Stromal cell of bone marrow (primary cell): ENCODE results near the gene ARHGEF10L.
"Not testable (repeated sequence)": the region's sequence is repeated elsewhere in the genome, so short reads cannot be mapped to it uniquely, and the experiment has no call there.

Experiments
- DNase-seq: peaks from one replicate; pipeline ENCODE4 v3.0.0-alpha.2; 2012; ENCODE audit warnings: low read depth

ARHGEF10L gene, protein sequence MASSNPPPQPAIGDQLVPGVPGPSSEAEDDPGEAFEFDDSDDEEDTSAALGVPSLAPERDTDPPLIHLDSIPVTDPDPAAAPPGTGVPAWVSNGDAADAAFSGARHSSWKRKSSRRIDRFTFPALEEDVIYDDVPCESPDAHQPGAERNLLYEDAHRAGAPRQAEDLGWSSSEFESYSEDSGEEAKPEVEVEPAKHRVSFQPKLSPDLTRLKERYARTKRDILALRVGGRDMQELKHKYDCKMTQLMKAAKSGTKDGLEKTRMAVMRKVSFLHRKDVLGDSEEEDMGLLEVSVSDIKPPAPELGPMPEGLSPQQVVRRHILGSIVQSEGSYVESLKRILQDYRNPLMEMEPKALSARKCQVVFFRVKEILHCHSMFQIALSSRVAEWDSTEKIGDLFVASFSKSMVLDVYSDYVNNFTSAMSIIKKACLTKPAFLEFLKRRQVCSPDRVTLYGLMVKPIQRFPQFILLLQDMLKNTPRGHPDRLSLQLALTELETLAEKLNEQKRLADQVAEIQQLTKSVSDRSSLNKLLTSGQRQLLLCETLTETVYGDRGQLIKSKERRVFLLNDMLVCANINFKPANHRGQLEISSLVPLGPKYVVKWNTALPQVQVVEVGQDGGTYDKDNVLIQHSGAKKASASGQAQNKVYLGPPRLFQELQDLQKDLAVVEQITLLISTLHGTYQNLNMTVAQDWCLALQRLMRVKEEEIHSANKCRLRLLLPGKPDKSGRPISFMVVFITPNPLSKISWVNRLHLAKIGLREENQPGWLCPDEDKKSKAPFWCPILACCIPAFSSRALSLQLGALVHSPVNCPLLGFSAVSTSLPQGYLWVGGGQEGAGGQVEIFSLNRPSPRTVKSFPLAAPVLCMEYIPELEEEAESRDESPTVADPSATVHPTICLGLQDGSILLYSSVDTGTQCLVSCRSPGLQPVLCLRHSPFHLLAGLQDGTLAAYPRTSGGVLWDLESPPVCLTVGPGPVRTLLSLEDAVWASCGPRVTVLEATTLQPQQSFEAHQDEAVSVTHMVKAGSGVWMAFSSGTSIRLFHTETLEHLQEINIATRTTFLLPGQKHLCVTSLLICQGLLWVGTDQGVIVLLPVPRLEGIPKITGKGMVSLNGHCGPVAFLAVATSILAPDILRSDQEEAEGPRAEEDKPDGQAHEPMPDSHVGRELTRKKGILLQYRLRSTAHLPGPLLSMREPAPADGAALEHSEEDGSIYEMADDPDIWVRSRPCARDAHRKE (N-terminal part only)

GRCh38 chr1:17539477-17540254 is at the start of gene ARHGEF10L:
Gene ARHGEF10L (plus strand): TSS chr1:17539698. CDS start chr1:17580596, 40,898 bp downstream.
- DNase-seq, result no peak

DNA sequence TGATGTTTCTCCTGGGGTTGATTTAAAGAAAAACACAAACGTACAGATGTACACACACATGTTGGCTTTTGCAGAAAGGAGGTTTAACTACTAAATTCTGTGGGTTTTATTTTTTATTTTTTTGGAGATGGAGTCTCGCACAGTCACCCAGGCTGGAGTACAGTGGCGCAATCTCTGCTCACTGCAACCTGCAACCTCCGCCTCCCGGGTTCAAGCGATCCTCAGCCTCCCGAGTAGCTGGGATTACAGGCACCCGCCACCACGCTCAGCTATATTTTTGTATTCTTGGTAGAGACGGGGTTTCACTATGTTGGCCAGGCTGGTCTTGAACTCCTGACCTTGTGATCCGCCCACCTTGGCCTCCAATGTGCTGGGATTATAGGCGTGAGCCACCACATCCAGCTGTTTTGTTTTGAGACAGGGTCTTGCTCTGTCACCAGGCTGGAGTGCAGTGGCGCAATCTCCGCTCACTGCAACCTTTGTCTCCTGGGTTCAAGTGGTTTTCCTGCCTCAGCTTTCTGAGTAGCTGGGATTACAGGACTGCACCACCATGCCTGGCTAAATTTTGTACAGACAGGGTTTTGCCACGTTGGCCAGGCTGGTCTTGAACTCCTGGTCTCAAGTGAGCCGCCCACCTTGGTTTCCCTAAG is 49.6 kb upstream of the ARHGEF10L start:
- DNase-seq, result not testable (repeated sequence)

DNA sequence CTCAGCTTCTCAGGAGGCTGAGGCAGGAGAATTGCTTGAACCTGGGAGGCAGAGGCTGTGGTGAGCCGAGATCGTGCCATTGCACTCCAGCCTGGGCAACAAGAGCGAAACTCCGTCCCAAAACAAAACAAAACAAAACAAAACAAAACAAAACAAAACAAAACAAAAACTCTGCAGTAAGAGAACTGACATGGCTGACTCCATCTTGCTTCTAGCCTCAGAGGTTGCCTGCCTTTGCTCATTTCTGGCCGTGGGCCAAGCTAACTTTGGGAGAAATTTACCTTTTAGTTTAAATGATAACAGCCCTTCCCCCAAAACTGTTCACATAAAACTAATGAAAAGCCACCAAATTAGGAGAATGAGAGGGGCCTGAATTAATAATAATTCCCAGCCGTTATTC is 48.8 kb upstream of the ARHGEF10L start:
- not testable (repeated sequence) for DNase-seq

GRCh38 chr1:17494114-17494729 is 45.3 kb upstream of the ARHGEF10L start:
- peak; percentile 36 for DNase-seq

DNA sequence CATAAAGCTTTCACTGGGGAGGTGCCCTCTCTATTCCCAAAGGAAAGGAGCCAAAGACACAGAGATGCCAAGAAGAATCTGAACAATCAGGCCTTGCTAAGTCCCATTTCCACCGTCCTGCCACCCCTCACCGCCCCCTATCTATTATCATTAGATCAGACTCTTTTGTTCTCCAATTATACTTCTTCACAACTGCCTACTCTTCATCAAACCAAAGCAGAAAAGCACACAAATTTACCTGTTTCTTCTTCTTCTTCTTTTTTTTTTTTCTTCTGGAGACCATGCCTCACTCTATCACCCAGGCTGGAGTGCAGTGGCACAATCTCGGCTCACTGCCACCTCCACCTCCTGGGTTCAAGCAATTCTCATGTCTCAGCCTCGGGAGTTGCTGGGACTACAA is 43.1 kb upstream of the ARHGEF10L start:
- DNase-seq, result no peak

DNA sequence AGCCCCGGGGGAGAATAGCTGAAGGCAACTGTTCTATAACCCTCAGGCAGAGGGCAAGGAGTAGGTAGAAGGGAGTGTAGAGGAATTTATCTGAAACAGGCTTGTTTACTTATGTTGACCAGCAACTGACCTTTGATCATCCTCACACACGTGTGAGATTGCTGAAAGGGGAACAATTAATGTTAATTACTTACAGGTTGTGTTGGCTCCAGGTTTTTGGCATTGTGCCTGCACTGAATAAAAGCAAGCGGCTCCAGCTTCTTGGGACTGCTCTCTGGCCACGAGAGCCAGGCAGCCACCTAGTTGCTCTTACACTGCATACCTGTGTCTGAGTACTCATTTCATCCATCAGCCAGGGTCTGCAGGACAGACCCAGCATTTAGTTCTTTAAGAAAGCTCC is 41.3 kb upstream of the ARHGEF10L start:
- DNase-seq, result no peak

DNA sequence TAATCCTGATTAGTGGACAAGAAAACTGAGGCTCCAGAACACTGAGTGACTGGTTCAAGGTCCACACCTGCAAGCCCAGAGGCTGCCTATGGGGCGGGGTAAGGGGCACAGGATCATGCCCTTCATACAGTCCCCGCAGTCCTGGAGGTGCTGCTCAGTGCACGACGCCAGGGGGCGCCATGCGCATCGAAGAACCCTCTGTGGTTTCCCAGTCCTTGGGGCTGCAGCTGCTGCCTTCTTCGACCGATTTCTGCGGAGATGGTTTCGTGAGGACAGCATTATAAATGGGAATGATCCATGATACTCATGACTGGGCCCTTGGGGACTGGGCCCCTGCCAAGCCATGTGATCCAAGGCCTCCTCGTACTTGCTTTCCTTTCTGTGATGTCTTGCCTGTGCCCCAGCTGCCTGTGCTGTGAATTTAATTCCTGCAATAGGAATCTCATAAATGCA is 37.1 kb upstream of the ARHGEF10L start:
- DNase-seq, result peak; percentile 93

DNA sequence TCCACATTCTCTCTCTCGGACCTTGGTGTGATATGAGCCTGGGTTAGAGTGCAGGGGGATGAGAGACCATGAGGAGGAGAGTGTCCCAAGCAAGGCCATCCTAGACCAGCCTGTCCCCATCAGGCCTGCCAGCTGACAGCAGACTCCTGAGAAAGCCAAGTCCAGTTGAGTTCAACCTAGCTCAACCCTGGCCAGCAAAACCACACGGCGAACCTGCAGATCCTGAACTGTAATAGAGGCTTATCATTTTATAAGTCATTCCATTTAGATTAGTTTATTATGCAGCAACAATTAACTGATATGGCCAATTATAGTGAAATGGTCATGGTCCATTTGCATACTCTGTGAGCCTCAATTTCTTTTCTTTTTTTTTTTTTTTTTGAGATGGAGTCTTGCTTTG is 36.4 kb upstream of the ARHGEF10L start:
- DNase-seq, result no peak

DNA sequence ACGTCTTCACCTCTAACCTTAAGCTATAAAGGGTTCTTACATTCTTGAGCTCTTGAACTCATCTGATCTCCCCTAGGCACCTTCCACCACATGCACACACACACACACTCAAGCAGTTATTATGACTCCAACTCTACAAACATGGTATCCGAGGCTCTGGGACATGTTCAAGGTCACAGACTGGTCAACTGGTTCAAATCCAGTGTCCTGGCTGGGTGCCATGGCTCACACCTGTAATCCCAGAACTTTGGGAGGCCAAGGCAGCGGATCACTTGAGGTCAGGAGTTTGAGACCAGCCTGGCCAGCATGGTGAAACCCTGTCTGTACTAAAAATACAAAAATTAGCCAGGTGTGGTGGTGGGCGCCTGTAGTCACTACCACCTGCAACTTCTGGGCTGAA is 32.3 kb upstream of the ARHGEF10L start:
- DNase-seq, result not testable (repeated sequence)

DNA sequence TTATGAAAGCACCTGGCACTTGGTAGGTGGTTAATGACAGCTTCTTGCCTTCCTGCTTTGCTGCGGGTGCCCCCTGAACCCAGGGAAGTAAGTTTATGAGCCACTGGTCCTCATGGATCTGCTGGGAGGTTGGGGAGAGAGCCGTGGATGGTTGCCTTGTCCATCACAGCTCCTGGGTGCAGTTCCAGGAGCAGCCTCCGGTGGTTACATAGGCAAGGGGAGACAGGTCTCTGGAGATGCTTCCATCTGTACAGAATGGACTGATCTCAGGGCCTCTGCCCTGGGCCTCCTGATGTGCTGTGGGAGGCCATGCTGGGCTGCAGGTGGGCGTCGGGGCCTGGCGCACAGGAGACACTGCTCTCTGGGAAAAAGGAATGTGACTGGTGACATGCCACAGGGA is 31.6 kb upstream of the ARHGEF10L start:
- no peak for DNase-seq

DNA sequence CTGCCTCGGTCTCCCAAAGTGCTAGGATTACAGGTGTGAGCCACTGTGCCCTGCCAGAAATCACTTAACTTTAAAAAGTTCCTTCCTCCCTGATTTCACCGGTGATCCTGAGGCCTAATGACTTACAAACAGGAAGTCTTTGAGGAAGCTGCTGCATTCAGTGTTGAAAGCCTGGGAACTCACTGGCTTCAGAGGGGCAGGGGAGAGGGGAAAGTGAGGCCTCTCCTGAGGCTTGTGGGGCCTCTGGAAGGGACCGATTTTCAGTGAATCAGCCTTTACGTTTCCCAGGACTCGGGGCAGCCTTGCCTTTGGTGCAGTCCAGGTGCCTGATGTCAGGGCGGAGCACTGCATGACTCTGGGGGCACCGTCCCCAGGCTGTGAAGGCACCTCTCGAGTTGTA is 30.1 kb upstream of the ARHGEF10L start:
- DNase-seq, result no peak

GRCh38 chr1:17510138-17510537 is 29.4 kb upstream of the ARHGEF10L start:
- DNase-seq, result no peak

- DNase-seq, result no peak
These were observed 28.3 kb upstream of the ARHGEF10L start for GRCh38 chr1:17511188-17511587.

DNA sequence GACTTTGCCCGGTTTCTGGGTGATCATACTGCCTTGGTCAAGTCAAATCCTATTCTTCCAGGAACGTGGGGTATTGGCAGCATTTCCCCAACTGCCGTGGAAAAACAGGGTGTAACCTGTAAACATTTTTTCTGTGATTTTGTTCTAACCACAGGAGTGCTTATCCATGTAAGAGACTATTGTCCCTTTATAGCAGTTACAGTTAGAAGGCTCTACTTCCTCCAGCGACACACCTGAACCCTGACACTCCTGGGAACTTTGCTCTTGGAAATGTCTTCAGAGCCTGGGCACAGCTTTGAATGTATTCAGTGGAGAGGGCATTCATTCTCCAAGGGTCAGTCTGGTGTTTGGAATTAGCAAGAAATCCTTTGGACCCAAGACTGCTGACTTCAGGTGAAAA is 26.4 kb upstream of the ARHGEF10L start:
- no peak for DNase-seq

GRCh38 chr1:17514776-17515175 is 24.7 kb upstream of the ARHGEF10L start:
- DNase-seq, result no peak

DNA sequence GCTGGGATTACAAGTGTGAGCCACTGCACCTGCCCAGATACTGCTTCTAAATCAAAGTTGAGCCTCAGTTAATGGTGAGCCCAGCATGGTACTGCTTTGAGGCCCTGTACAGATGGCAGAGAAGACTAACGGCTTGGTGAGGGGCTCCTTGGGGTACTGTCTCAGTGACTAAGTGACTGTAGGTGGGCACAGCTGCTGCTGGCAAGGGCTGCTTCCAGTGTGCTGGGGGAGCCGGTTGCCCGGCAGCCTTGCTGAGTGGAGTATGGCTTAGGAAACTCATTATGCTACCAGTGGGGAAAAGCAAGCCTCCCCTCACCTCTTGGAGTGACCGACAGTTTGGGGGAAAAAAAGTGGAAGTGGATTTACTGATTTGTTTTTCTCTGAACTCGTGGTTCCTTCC is 23.6 kb upstream of the ARHGEF10L start:
- no peak for DNase-seq

GRCh38 chr1:17516303-17517214 is 22.9 kb upstream of the ARHGEF10L start:
- DNase-seq, result no peak

- no peak for DNase-seq
These were observed 19.5 kb upstream of the ARHGEF10L start for GRCh38 chr1:17520041-17520440.
